Astrocyte (in vitro differentiated cells and primary cell): Measurements from ENCODE around the gene C3orf80. TPM values are rescaled to one million over a fixed set of nuclear protein-coding genes. Genes with fewer than 3 reads are reported as not detected.

Experiments used
- DNase-seq: peaks from one replicate; pipeline ENCODE4 v3.0.0-alpha.2; 2010; ENCODE audit warnings: low read depth
- FAIRE-seq: peaks from 2 replicates; lab custom pipeline; 2011; peaks lifted over from hg19 to GRCh38; lab: Jason Lieb, UNC
- H2AFZ ChIP-seq: 2 replicates; pipeline ENCODE4 v1.6.0; 2012; ENCODE audit warnings: low read depth, low read length, inconsistent platforms
- H3K27ac ChIP-seq: 2 replicates; pipeline ENCODE4 v1.5.1; 2011; ENCODE audit warnings: low read depth, low read length, inconsistent platforms
- H3K27me3 ChIP-seq: 2 replicates; pipeline ENCODE4 v1.6.0; 2011; ENCODE audit warnings: low read length, inconsistent platforms; ENCODE audit not compliant: insufficient read depth
- H3K36me3 ChIP-seq: 2 replicates; pipeline ENCODE4 v1.5.1; 2011; ENCODE audit warnings: low read length, inconsistent platforms; ENCODE audit not compliant: insufficient read depth
- H3K4me1 ChIP-seq: 2 replicates; pipeline ENCODE4 v1.5.1; 2011; ENCODE audit warnings: low read length, inconsistent platforms; ENCODE audit not compliant: insufficient read depth
- H3K4me2 ChIP-seq: 2 replicates; pipeline ENCODE4 v1.6.0; 2012; ENCODE audit warnings: low read length, inconsistent platforms
- H3K4me3 ChIP-seq: 2 replicates; pipeline ENCODE4 v1.5.1; 2011; ENCODE audit warnings: low read depth, mild to moderate bottlenecking, low read length, inconsistent platforms; ENCODE audit not compliant: insufficient read depth
- H3K79me2 ChIP-seq: 2 replicates; pipeline ENCODE4 v1.6.0; 2012; ENCODE audit warnings: mild to moderate bottlenecking, low read length, inconsistent platforms; ENCODE audit not compliant: insufficient read depth
- H3K9ac ChIP-seq: 2 replicates; pipeline ENCODE4 v1.6.0; 2012; ENCODE audit warnings: mild to moderate bottlenecking, low read length, inconsistent platforms
- H3K9me3 ChIP-seq: 2 replicates; pipeline ENCODE4 v1.5.1; 2012; ENCODE audit warnings: low read depth, mild to moderate bottlenecking, low read length, inconsistent platforms; ENCODE audit not compliant: insufficient read depth
- H4K20me1 ChIP-seq: 2 replicates; pipeline ENCODE4 v1.6.0; 2012; ENCODE audit warnings: low read length, inconsistent platforms; ENCODE audit not compliant: insufficient read depth
- H3K27ac Mint-ChIP-seq: one replicate; pipeline ENCODE4 v1.8.0; 2021; ENCODE audit warnings: mild to moderate bottlenecking, mixed read lengths; ENCODE audit not compliant: unreplicated experiment
- H3K27me3 Mint-ChIP-seq: one replicate; pipeline ENCODE4 v1.8.0; 2021; ENCODE audit warnings: low read depth, mixed read lengths; ENCODE audit not compliant: unreplicated experiment
- H3K36me3 Mint-ChIP-seq: one replicate; pipeline ENCODE4 v1.8.0; 2021; ENCODE audit warnings: low read depth, mixed read lengths; ENCODE audit not compliant: unreplicated experiment
- H3K4me1 Mint-ChIP-seq: one replicate; pipeline ENCODE4 v1.8.0; 2021; ENCODE audit warnings: low read depth, mixed read lengths; ENCODE audit not compliant: unreplicated experiment
- H3K4me3 Mint-ChIP-seq: one replicate; pipeline ENCODE4 v1.8.0; 2021; ENCODE audit warnings: mild to moderate bottlenecking, moderate library complexity, mixed read lengths; ENCODE audit not compliant: unreplicated experiment
- H3K9me3 Mint-ChIP-seq: one replicate; pipeline ENCODE4 v1.8.0; 2021; ENCODE audit warnings: mild to moderate bottlenecking, mixed read lengths; ENCODE audit not compliant: unreplicated experiment
- CTCF ChIP-seq: IDR thresholded peaks from 2 replicates; pipeline ENCODE4 v1.5.1; 2011; ENCODE audit warnings: low read depth, mild to moderate bottlenecking, inconsistent platforms, low read length, moderate library complexity; ENCODE audit not compliant: insufficient read depth
- EZH2 ChIP-seq: IDR thresholded peaks from 2 replicates; pipeline ENCODE4 v1.6.1; 2012; ENCODE audit warnings: mild to moderate bottlenecking, low read length, inconsistent platforms; ENCODE audit not compliant: insufficient read depth
- total RNA-seq: library from RNA; stranded (reverse); gene quantifications from 2 replicates; pipeline ENCODE4 v1.2.1, GENCODE V29; 2021

Gene C3orf80
- total RNA-seq, 1 donor from 2014 or later: 6.5 TPM

- peaks cover 8% of the 10 kb centered on the region for H3K27me3 ChIP-seq
Measured at GRCh38 chr3:160213191-160213590, 12.0 kb upstream of the C3orf80 start.

DNA sequence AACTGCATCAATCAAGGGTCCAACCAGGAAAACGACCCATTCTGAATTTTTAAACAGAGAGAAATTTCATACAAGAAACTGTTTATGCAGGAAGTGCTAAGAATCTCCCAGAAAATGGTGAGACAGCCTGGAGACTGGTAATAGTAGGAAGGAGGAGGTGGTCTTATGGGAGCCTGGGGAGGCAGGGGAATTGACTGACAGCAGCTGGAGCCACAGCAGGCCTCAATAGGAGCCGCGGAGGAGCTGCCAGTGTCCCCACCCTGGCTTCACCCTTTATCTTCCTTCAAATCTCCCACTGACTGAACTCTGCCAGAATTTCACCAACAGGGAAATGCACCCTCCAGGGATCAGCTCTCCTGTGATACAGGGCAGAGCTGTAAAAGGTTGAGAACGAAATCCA is 7.5 kb upstream of the C3orf80 start:
- no peaks in the 10 kb centered on the region for H3K27me3 Mint-ChIP-seq
- H4K20me1 ChIP-seq: no peaks in the 10 kb centered on the region
- no peak overlapping the region for H3K4me3 Mint-ChIP-seq
- peaks cover 3% of the 10 kb centered on the region for H3K4me1 Mint-ChIP-seq
- H3K9ac ChIP-seq: no peak overlapping the region
- H3K36me3 ChIP-seq: no peaks in the 10 kb centered on the region
- no peaks in the 10 kb centered on the region for H3K9me3 Mint-ChIP-seq
- no peaks in the 10 kb centered on the region for H3K4me1 ChIP-seq
- no peak for TF ChIP-seq CTCF
- TF ChIP-seq EZH2: no peak
- FAIRE-seq (no peak), DNase-seq (no peak)
- H2AFZ ChIP-seq: no peak overlapping the region
- H3K27me3 ChIP-seq: peaks cover 17% of the 10 kb centered on the region
- no peaks in the 10 kb centered on the region for H3K36me3 Mint-ChIP-seq
- peak overlapping the region; percentile 47 for H3K27ac Mint-ChIP-seq
- H3K4me2 ChIP-seq: no peak overlapping the region
- H3K9me3 ChIP-seq: no peaks in the 10 kb centered on the region
- H3K79me2 ChIP-seq: no peaks in the 10 kb centered on the region
- no peak overlapping the region for H3K4me3 ChIP-seq
- H3K27ac ChIP-seq: no peak overlapping the region

More at GRCh38 chr3:160213191-160213590, 12.0 kb upstream of the C3orf80 start:
- Mint-ChIP-seq H3K27ac (peak overlapping the region; percentile 34), H3K27me3 (no peaks in the 10 kb centered on the region), H3K4me1 (peaks cover 5% of the 10 kb centered on the region), H3K36me3 (no peaks in the 10 kb centered on the region), H3K9me3 (no peaks in the 10 kb centered on the region), H3K4me3 (no peak overlapping the region)
- Histone ChIP-seq H3K27ac (no peak overlapping the region), H3K4me1 (no peaks in the 10 kb centered on the region), H3K4me2 (no peak overlapping the region), H4K20me1 (no peaks in the 10 kb centered on the region), H3K9me3 (no peaks in the 10 kb centered on the region), H2AFZ (no peak overlapping the region), H3K9ac (no peak overlapping the region), H3K36me3 (no peaks in the 10 kb centered on the region), H3K4me3 (no peak overlapping the region), H3K79me2 (no peaks in the 10 kb centered on the region)
- FAIRE-seq (no peak), DNase-seq (no peak)
- TF ChIP-seq EZH2 (no peak), CTCF (no peak)

- Histone ChIP-seq H3K79me2 (no peaks in the 10 kb centered on the region), H2AFZ (no peak overlapping the region), H3K4me2 (no peak overlapping the region), H3K9me3 (no peaks in the 10 kb centered on the region), H3K4me3 (no peak overlapping the region), H3K27ac (no peak overlapping the region), H3K36me3 (no peaks in the 10 kb centered on the region), H4K20me1 (no peaks in the 10 kb centered on the region), H3K27me3 (peaks cover 22% of the 10 kb centered on the region), H3K4me1 (no peaks in the 10 kb centered on the region), H3K9ac (no peak overlapping the region)
- H3K27ac Mint-ChIP-seq: peak overlapping the region; percentile 47
- peaks cover 2% of the 10 kb centered on the region for H3K27me3 Mint-ChIP-seq
- H3K36me3 Mint-ChIP-seq: no peaks in the 10 kb centered on the region
- H3K4me3 Mint-ChIP-seq: no peak overlapping the region
- H3K9me3 Mint-ChIP-seq: no peaks in the 10 kb centered on the region
- DNase-seq (no peak), FAIRE-seq (no peak)
- TF ChIP-seq CTCF: no peak
- no peak for TF ChIP-seq EZH2
- peaks cover 3% of the 10 kb centered on the region for H3K4me1 Mint-ChIP-seq
Measured at GRCh38 chr3:160218136-160218535, 7.1 kb upstream of the C3orf80 start.
